Epithelial cell of proximal tubule (primary cell): ENCODE measurements around the gene TGFBR3. TPM values are rescaled to one million over a fixed set of nuclear protein-coding genes. Genes with fewer than 3 reads are reported as not detected.
A peak's percentile ranks its signal among the peaks of the same experiment; 100 is the strongest.

ENCODE experiments used
- DNase-seq: peaks from one replicate; pipeline ENCODE4 v3.0.0-alpha.2; 2011; ENCODE audit warnings: low read depth
- H3K4me3 ChIP-seq: 2 replicates; pipeline ENCODE4 v1.5.1; 2011; ENCODE audit warnings: low read depth, mild to moderate bottlenecking, low read length
- total RNA-seq: library from RNA; depleted of rRNA; stranded (reverse); fragments of >200 nt; gene quantifications from 2 replicates; pipeline ENCODE4 v1.2.3, GENCODE V29; 2015
- TF ChIP-seq, protein P1 (sequence below): conservative IDR thresholded peaks from 2 replicates; pipeline ENCODE4 v1.5.1; 2012; ENCODE audit warnings: low read depth, mild to moderate bottlenecking, low read length

The TGFBR3 gene
- total RNA-seq, 1 donor from 2014 or later = 6.9 TPM

DNA sequence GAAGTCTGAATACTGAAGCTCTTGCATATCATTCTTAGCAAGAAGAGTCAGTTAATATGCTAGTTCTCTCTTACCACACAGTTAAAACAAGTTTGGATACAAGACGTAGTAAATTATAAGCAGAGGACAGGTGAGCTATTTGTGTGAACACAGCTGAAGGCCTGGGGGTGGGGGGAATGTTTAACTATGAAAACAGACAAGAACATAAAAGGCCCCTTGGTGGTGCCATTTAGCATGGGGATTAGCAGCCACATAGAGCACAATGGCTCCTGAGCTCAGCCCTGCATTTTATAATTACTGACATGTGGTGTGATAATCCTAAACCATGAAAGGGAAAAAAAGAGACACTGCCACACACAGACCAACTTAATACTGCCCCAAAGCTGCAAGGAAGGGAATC lies 94.8 kb downstream of the TGFBR3 start:
- H3K4me3 ChIP-seq = no peak overlapping the region
- TF ChIP-seq, protein P1, sequence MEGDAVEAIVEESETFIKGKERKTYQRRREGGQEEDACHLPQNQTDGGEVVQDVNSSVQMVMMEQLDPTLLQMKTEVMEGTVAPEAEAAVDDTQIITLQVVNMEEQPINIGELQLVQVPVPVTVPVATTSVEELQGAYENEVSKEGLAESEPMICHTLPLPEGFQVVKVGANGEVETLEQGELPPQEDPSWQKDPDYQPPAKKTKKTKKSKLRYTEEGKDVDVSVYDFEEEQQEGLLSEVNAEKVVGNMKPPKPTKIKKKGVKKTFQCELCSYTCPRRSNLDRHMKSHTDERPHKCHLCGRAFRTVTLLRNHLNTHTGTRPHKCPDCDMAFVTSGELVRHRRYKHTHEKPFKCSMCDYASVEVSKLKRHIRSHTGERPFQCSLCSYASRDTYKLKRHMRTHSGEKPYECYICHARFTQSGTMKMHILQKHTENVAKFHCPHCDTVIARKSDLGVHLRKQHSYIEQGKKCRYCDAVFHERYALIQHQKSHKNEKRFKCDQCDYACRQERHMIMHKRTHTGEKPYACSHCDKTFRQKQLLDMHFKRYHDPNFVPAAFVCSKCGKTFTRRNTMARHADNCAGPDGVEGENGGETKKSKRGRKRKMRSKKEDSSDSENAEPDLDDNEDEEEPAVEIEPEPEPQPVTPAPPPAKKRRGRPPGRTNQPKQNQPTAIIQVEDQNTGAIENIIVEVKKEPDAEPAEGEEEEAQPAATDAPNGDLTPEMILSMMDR = peak; percentile 18
- no peak for DNase-seq

DNA sequence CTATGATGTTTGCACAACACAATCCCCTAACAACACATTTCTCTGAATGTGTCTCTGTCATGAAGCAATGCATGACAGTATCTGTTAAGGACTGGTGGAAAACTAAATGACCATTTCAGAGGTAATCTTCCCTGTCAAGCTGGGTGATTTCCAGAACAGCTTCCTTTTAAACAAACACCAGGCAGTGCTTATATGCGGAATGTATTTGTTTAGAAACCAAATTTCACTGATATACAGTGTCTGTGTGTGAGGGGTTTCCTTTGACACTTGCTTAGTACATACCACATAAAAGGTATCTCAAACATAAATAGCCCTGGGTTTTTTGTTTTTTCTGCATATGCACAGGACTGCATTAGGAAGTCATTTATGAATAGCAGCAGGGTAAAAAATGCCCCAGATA lies 95.6 kb downstream of the TGFBR3 start:
- TF ChIP-seq, protein P1 = no peak
- DNase-seq = no peak
- no peak overlapping the region for H3K4me3 ChIP-seq

DNA sequence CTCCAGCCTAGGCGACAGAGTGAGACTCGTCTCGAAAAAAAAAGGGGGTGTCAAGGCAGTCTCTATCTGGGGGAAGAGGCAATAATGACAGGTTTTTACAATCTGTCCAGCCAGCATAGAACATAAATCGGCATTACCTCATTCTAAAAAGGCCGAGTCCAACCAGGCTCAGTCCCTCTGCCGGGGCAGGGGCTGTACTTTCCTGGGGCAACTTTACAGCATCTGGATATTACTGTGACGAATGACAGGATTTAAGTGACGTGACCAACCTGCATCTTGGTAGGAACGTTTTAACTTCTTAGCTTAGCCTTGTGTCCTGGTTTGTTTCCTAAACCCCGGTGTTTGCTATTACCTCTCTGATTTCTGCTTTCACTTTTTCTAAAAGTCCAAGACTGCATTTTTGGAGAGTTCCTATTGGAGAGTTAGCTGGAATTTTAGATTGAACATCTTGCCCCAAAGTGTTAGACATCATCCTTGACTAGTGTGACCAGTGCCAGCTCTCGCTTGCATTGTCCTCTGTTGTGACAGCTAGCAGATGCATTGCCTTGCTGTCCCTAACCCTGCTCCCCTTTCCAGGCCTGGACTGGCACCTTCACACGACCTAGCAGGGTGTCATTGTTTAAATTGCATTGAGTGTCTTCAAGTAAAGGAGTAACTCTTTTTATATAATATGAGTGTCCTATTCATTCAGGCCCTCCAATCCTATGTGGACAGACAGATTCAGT lies 96.5 kb downstream of the TGFBR3 start:
- TF ChIP-seq, protein P1 = no peak
- DNase-seq = no peak
- no peak overlapping the region for H3K4me3 ChIP-seq

DNA sequence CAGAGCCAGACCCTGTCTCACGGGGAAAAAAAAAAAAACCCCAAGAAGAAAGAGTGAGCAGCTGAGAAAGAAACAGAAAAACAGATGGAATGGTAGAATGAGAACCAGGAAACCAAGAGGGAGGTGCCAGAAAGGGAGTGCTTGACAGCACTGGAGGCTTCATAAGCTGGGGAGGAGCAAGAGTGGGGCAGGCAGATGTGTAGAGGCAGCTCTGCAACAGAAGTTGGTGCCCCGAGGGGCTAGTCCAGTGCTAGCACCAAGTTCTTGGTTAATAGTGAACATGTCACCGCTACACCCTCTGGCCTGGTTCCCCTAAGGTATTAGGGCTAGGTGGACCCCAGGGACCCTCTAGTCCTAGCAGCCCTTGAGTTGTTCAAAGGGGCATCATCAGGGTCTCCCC lies 98.0 kb downstream of the TGFBR3 start:
- no peak for DNase-seq
- TF ChIP-seq, protein P1 = no peak
- H3K4me3 ChIP-seq = no peak overlapping the region

DNA sequence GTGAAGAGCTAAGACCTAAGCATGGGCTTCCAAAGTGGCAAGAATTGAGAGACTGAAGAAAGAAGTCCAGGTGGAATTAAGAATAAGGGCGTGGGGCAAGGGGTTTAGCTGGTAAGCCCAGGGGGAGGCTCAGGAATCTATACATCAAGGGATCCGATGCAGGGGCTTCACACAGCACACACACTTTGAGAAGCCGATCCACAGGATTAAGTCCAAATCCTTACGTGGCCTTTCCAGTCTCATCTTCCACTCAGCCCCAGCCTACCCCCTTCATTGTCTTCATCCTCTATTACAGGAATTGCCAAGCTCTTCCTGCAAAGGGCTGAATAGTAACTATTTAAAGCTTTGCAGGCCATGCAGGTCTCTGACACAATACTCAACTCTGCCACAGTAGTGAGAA lies 101.3 kb downstream of the TGFBR3 start:
- TF ChIP-seq, protein P1 = no peak
- H3K4me3 ChIP-seq = no peak overlapping the region
- no peak for DNase-seq

DNA sequence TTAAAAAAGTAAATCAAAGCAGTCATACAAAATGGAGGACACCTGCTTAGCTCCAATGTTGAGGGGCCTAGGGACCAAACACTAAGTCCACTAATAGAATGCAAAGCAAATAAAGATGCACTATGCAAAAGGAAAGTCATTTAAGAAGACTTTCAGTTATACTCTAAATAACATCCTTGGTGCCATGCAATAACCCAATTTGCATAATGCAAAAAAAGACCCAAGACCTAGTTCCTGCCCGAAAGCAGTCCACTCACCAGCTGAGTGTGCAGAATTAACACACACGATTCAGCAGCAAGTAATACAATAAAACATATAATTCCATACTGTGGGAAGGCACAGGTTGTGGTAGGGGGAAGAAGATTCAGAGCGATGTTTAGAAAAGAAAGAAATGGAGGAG lies 101.8 kb downstream of the TGFBR3 start:
- TF ChIP-seq, protein P1 = no peak
- no peak overlapping the region for H3K4me3 ChIP-seq
- DNase-seq = no peak
